HG02571 (cell line): ENCODE data around the gene BARX2.

Experiments
- ATAC-seq: cut with Tn5 transposase; IDR thresholded peaks from one replicate; pipeline ENCODE4 v1.9.1; 2021; ENCODE audit warnings: mild to moderate bottlenecking, moderate library complexity; ENCODE audit not compliant: unreplicated experiment

BARX2 gene

GRCh38 chr11:129373489-129373953 lies 2.1 kb upstream of the BARX2 start:
- ATAC-seq: no peak

- no peak for ATAC-seq
Measured at GRCh38 chr11:129374081-129374992, 1.3 kb upstream of the BARX2 start.

- ATAC-seq: no peak
Measured at GRCh38 chr11:129374993-129375750, 476 bp upstream of the BARX2 start.

- ATAC-seq: no peak
Measured at GRCh38 chr11:129376658-129377341, 1.2 kb downstream of the BARX2 start.

GRCh38 chr11:129377739-129378138 lies 2.1 kb downstream of the BARX2 start:
- ATAC-seq: no peak

- ATAC-seq: no peak
Measured at GRCh38 chr11:129380413-129380812, 4.8 kb downstream of the BARX2 start.

GRCh38 chr11:129382583-129382982 lies 6.9 kb downstream of the BARX2 start:
- no peak for ATAC-seq

- no peak for ATAC-seq
Measured at GRCh38 chr11:129383060-129383459, 7.4 kb downstream of the BARX2 start.

- ATAC-seq: no peak
Measured at GRCh38 chr11:129383502-129383901, 7.9 kb downstream of the BARX2 start.

GRCh38 chr11:129384415-129384814 lies 8.8 kb downstream of the BARX2 start:
- no peak for ATAC-seq

GRCh38 chr11:129385801-129386200 lies 10.2 kb downstream of the BARX2 start:
- ATAC-seq: no peak

- ATAC-seq: no peak
Measured at GRCh38 chr11:129386795-129387397, 11.2 kb downstream of the BARX2 start.

GRCh38 chr11:129387434-129387833 lies 11.8 kb downstream of the BARX2 start:
- ATAC-seq: no peak

GRCh38 chr11:129388824-129389223 lies 13.2 kb downstream of the BARX2 start:
- no peak for ATAC-seq

- ATAC-seq: no peak
Measured at GRCh38 chr11:129390303-129390821, 14.7 kb downstream of the BARX2 start.

- no peak for ATAC-seq
Measured at GRCh38 chr11:129391360-129391759, 15.7 kb downstream of the BARX2 start.

- ATAC-seq: no peak
Measured at GRCh38 chr11:129391821-129392220, 16.2 kb downstream of the BARX2 start.

- ATAC-seq: no peak
Measured at GRCh38 chr11:129392995-129393394, 17.3 kb downstream of the BARX2 start.

- no peak for ATAC-seq
Measured at GRCh38 chr11:129394709-129395108, 19.1 kb downstream of the BARX2 start.

- no peak for ATAC-seq
Measured at GRCh38 chr11:129395432-129395831, 19.8 kb downstream of the BARX2 start.

- ATAC-seq: no peak
Measured at GRCh38 chr11:129395883-129396282, 20.2 kb downstream of the BARX2 start.
